HG03575 (cell line): Measurements from ENCODE around the gene INPP4B.

Experiments used
- ATAC-seq: cut with Tn5 transposase; IDR thresholded peaks from one replicate; pipeline ENCODE4 v1.9.1; 2021; ENCODE audit not compliant: unreplicated experiment, insufficient number of reproducible peaks, low FRiP score; ENCODE audit errors: extremely low read depth

The INPP4B gene

GRCh38 chr4:142452161-142452855, 393.8 kb downstream of the INPP4B start:
- no peak for ATAC-seq

GRCh38 chr4:142449771-142450373, 396.2 kb downstream of the INPP4B start:
- no peak for ATAC-seq

GRCh38 chr4:142447009-142447408, 399.1 kb downstream of the INPP4B start:
- no peak for ATAC-seq

- no peak for ATAC-seq
Measured at GRCh38 chr4:142443469-142443868, 402.6 kb downstream of the INPP4B start.

- ATAC-seq, result no peak
Measured at GRCh38 chr4:142440093-142440492, 406.0 kb downstream of the INPP4B start.

- no peak for ATAC-seq
Measured at GRCh38 chr4:142435599-142436235, 410.4 kb downstream of the INPP4B start.

- ATAC-seq, result no peak
Measured at GRCh38 chr4:142434519-142435224, 411.4 kb downstream of the INPP4B start.

GRCh38 chr4:142428715-142429114, 417.4 kb downstream of the INPP4B start:
- ATAC-seq, result no peak

GRCh38 chr4:142427456-142427855, 418.6 kb downstream of the INPP4B start:
- no peak for ATAC-seq

GRCh38 chr4:142423861-142424260, 422.2 kb downstream of the INPP4B start:
- no peak for ATAC-seq

GRCh38 chr4:142420311-142421095, 425.6 kb downstream of the INPP4B start:
- ATAC-seq, result no peak

- ATAC-seq, result no peak
Measured at GRCh38 chr4:142419712-142420111, 426.4 kb downstream of the INPP4B start.

- ATAC-seq, result no peak
Measured at GRCh38 chr4:142418697-142419096, 427.4 kb downstream of the INPP4B start.

GRCh38 chr4:142416711-142417275, 429.3 kb downstream of the INPP4B start:
- no peak for ATAC-seq

GRCh38 chr4:142416121-142416520, 430.0 kb downstream of the INPP4B start:
- ATAC-seq, result no peak

GRCh38 chr4:142414366-142414990, 431.6 kb downstream of the INPP4B start:
- ATAC-seq, result no peak

- no peak for ATAC-seq
Measured at GRCh38 chr4:142413485-142413884, 432.6 kb downstream of the INPP4B start.

- no peak for ATAC-seq
Measured at GRCh38 chr4:142411993-142412392, 434.1 kb downstream of the INPP4B start.
